GM03348 (cell line): ENCODE data around the gene CCDC175.
A peak's percentile ranks its signal among the peaks of the same experiment; 100 is the strongest.

ENCODE experiments used
- DNase-seq: peaks from one replicate; pipeline ENCODE4 v3.0.0; 2012; ENCODE audit warnings: low spot score

Gene CCDC175

DNA sequence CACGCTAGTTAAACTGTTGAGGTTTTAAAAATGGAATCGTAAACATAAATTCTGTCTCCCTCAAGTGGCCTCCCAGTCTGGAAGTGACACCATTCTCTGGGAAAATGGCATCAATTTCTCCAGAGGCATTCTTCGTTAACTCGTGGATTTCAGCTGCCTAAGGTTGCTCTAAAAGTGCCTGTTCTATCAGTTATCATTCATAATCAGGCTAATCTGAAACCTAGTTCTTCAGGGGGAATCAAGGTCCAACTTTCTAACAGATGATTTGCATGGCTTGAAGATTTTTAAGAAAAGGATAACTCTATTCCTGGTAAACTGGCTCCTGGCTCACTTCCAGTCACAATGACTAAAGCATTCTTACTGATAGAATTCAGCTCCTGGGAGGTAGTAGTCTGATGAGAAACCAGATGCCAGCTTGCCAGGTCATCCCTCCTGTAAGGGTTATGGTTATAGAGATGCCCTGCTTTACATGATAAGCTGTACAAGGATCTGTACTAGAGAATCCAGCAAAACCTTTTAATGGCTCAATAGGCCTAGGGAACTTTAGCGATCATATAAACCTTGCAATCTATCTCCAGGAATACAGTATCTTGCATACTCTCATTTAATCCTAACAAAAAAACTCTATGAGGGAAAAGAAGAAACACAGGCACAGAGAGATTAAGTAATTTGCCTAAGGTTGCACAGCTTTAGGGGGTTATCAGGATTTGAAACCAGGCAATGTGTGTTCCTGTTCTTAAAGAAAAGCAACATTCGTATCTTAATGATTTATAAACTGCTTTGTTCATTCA is 93.9 kb downstream of the CCDC175 start:
- peak; percentile 64 for DNase-seq

DNA sequence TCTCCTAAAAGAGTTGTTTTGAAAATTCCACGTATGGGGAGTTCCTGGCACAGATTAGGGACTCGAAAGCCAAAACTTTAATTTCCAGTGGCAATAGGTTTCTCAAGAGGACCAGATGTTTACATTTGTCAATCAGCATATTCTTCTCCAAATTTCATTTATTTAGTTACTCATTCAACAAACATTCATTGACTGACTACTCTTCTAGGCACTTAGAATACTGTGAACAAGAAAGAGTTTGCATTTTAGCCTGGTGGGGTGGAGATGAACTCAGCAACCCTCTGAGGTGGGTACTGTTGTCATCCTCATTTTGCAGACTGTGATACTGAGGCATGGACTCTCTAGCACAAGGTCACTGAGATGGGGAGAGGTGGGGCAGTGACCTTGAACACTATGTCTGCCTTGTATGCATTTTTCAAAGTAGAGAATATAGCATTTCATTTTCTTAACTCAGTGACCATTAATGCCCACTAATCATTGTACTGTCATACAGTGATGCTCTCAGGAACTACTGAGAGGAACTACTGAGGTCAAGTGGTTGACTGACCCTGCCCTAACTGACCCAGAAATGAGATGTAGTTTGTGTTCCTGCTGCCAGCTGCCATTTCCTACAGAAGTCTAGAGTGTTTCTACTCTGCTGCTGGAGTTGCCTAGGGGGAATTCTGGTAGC is 94.6 kb downstream of the CCDC175 start:
- DNase-seq, result peak; percentile 52

DNA sequence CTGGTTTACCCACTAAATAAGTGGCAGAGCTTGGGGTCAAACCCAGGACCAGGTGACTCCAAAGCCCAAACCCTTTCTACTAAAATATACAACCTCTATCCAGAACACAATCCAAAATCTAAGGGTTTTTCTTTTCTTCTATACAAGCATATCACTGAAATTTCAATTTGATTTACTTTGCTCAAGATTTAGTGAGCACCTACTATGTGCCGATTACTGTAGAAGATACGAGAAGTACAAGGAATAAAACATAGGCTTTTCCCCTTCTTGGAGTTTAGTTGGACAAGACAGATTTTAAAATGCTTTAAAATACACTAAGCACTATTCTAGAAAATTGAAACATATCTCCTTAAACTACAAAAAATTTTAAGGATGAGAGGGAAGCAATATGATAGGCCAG is 95.2 kb downstream of the CCDC175 start:
- DNase-seq, result no peak

DNA sequence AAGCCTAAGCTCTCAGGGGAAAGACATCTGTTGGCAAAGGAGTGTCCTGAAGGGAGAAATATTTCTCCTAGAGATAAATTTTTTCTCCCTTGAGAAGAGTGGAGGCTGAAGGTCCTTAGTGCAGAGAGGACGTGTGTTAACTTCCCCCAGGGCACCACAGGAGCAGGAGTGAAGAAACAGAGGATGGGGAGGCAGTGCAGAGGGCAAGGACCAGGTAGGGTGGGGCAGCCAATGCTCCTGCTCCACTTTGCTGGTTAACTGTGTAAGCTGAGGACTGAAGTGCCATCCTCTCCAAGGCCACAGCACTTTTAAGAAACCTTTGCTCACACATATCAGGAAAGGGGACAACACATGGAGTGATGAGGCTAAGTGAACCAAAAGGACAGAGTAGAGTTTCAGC is 96.4 kb downstream of the CCDC175 start:
- DNase-seq, result no peak

DNA sequence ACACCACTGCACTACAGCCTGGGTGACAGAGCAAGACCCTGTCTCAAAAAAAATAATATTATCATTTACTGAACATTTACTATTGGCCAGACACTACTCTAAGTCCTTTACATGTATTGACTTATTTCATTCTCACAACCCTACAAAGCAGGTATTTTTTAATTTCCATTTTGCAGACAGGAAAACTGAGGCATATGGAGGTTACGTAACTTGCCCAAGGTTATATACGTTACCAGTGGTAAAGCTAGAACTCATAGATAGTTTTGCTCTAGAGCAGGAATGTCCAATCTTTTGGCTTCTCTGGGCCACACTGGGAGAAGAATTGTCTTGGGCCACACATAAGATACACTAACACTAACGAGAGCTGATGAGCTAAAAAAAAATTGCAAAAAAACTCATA is 98.1 kb downstream of the CCDC175 start:
- no peak for DNase-seq

DNA sequence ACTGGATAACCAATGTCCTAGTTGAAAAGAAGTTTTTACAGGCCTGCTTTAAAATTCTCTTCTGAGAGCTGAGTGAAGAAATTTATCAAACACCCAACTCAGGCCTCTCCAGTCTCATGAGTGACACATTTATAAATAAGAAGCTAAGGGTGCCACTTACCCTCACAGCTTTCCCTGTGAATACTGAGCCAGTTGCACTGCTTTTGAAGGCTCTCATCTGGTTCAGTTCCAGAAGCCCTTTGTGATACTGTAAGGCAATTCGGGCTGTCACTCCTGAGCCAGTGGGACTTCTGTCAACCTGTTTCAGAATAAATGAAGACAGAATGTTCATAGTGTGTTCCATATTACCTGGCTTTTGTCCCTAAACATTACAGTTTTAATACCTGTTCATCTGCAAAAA is 100.9 kb downstream of the CCDC175 start:
- DNase-seq, result no peak

DNA sequence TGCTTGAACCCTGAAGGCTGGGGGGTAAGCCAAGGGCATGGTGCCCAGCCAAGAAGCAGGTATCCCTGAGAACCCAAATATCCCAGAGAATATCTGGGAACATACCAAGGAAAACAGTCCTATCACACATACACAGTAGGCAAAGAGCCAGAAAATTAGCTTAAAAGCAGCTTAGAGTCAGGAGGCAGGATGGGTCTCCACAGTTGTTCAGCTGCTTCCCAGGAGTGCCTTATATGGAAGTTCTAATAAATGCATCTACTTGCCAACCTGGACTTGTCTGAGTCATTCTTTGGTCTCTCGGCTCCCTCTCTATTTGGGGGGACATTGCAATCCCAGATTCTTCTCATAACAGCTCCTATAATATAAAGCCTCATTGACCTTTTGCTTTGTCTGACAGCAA is 102.4 kb downstream of the CCDC175 start:
- no peak for DNase-seq

DNA sequence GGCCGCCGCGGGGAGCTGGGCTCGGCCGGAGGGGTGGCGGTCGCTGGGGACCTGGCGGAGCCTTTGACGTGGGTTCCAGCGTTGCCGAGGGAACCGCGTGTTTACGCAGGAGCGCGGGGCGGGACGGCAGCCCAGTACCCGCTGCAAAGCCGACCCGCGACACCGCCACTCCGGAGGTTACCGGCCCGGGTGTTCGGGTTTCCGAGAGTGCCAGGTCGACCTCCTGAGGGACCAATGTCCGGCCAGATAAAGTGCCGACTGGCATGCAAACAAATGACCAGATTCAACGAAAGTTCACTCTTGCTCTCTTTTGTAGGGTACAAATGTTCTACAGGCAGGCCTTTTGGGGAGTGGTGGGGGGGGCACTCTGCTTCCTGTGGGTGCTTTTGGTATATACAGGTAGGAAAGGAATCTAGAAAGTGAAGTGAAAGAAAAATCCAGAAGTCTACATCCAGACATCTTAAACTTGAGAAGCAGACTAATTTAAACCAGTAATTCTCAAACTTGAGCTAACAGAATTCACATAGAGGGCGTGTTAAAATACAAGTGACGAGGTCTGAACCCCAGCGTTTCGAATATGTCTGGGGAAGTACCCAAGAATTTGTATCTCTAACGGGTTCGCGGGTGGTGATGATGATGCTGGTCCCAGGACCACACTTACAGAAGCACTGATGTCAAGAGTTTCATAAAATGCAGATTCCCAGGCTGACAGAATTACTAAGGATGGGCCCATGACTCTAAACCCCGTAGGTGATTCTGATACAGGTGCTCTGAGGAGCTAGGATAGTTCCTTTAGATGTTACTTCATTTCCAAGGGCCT is 111.1 kb downstream of the CCDC175 start, which contains the start of gene GPR135:
Gene GPR135, minus strand, starts transcription at position 65 of the 820 bp plus-strand sequence. CDS start 154 bp downstream, outside the sequence.
- no peak for DNase-seq

DNA sequence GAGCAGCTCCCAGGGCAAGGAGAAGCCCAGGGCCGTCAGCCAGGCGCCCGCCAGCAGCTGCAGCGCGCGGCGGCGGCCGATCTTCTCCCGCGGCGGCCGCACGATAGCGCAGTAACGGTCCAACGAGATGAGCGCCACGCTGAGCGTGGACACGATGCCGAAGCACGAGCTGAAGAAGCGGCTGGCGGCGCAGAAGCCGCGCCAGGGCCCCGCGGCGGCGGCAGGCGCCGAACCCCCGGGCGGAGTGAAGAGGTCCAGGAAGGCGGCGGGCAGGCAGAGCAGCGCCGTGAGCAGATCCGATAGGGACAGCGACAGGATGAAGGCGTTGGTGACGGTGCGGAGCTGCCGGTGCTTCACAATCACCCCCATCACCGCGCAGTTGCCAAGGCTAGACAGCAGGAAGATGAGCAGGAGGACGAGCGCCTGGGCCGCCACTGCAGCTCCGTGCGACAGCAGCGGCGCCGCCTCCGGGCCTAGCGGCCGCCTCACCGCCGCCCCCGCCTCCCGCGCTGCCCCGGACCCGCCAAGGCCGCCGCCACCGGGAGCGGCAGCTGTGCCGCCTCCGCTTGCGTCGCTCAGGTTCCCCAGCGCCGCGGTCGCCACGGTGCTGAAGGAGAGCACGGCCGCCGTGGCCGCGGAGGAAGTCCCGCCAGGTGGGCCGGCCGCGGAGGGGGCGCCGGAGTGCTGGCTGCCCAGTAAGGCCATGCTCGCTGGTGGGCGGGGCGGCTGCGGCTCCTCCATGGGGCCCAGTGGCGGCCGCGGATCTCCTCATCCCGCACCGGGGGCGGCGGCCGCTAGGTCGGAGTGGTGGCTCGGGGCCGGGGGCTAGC is 111.9 kb downstream of the CCDC175 start:
- DNase-seq, result peak; percentile 77

DNA sequence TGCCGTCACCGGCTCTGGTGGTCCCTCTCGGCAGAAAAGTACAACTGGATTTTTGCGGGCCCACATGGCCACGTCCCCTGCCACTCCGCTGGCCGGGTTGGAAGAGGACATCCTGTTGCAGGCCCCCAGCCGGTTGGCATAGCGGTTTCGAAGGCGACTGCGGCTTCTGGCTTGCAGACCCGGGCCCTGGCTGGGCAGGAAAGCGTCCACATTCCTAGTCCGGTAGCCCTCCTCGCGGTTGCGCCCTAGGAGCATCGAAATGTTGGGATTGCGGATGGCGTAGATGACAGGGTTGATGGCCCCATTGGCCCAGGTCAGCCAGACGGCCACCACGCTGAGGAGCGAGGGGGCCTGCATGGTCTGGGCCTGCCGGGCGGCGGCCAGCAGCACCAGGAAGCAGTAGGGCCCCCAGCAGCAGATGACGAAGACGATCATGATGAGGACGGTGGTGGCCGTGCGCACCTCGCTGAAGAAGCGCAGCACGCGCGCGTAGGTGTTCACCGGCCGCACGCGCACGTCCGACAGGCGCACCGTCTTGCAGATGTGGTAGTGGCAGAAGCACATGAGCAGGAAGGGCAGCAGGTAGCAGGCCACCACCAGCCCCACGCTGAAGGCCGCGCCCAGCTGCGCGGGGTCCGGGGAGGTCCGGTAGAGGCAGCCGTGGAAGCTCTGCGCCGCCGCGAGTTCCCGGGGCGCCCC is 112.7 kb downstream of the CCDC175 start:
- no peak for DNase-seq

DNA sequence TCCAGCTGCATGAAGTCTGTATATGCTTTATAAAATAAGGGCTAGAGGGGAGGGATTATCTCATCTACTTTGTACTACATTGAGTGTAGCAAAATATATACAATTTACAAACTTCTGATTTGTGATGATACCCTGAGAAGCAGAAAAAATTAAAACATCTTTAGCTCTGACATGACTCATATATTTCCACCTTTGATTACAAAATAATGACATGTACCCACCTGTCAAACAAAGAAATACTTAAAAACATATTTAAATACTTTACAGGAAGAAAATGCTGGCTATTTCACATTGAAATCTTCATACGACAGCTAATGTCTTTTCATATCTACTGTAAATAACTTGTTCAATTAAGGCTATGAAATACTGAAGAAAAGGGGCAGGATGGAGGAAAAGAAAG is 114.7 kb downstream of the CCDC175 start:
- no peak for DNase-seq

DNA sequence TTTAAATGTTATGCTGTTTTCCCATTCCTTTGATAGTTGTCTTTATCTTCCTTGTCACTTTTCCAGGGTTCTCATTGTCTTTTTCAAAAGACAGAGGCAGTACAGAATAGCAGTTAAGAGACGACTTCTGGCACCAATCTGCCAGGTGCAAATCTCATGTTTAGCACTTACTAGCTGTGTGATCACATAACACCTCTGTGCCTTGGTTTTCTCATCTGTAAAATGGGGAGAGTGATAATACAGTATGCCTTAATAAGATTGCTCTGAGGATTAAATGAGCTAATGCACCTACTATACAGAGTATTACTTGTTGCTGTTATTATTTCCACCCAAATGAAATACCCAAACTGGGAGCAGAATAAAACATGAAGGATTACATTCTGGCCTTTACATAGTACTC is 116.2 kb downstream of the CCDC175 start:
- DNase-seq, result no peak

DNA sequence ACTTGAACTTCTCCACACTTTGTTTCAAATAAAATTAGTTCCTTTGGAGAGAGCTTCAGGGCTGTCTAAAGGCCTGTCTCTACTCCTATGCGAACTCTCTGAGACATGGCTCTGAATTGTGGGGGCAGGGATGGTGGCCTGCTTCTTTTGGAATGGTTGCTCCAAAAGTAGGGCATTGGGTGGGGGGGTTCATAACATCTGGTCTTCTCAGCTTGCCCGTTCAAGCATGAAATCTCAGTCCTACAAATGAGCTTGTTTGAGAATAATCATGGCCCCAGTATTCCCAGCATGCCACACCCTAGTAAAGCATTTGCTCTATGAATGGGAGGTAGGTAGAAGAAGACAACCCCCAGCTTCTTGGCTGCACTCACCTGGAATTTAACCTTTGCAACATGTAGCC is 118.1 kb downstream of the CCDC175 start:
- DNase-seq, result no peak

DNA sequence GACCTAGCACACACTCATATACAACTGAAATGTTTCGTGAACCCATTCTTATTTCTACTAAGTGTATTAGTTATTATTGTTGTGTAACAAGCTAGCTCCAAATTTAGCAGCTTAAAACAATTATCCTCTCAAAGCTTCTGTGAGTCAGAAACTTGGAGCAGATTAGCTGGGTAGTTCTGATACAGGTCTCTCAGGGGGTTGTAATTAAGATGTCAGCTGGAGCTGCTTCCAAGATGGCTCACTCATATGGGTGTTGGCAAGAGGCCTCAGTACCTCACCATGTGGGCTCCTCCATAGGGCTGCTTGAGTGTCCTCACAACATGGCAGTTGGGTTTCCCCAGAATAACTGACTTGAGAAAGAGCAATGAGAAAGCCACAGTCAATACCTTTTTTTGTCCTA is 121.2 kb downstream of the CCDC175 start:
- peak; percentile 25 for DNase-seq
